Activated naive CD4-positive, alpha-beta T cell treated with anti-CD3 and anti-CD28 coated beads for 36 hours (primary cell): ENCODE data around the gene DGKG. TPM values are rescaled to one million over a fixed set of nuclear protein-coding genes. Genes with fewer than 3 reads are reported as not detected.

Source experiments
- CTCF ChIA-PET: fragments of 350-600 bp; sonication (Branson Sonifier 250); formaldehyde crosslinking; loops from one replicate; lab custom pipeline; 2021; ENCODE audit warnings: antibody characterized with exemption; lab: Charles Lee
- DNase-seq: peaks from one replicate; pipeline ENCODE4 v3.0.0-alpha.2; 2020
- H3K27ac Mint-ChIP-seq: one replicate; pipeline ENCODE4 v1.8.0; 2021; ENCODE audit warnings: mild to moderate bottlenecking, mixed read lengths
- H3K27me3 Mint-ChIP-seq: one replicate; pipeline ENCODE4 v1.8.0; 2021; ENCODE audit warnings: low read depth, mixed read lengths
- H3K36me3 Mint-ChIP-seq: one replicate; pipeline ENCODE4 v1.8.0; 2021; ENCODE audit warnings: low read depth, mixed read lengths
- H3K4me1 Mint-ChIP-seq: one replicate; pipeline ENCODE4 v1.8.0; 2021; ENCODE audit warnings: low read depth, mixed read lengths
- H3K4me3 Mint-ChIP-seq: one replicate; pipeline ENCODE4 v1.8.0; 2021; ENCODE audit warnings: mild to moderate bottlenecking, moderate library complexity, mixed read lengths
- H3K9me3 Mint-ChIP-seq: one replicate; pipeline ENCODE4 v1.8.0; 2021; ENCODE audit warnings: mixed read lengths
- intact Hi-C: fragments of 100-400 bp; cut with micrococcal nuclease; formaldehyde crosslinking; loops from one replicate; pipeline ENCODE4 v1.15.1; 2023
- total RNA-seq, 2 experiments: library from RNA; stranded (reverse); gene quantifications; one replicate each; pipeline ENCODE4 v1.2.3, GENCODE V29; 2021

DGKG gene
- total RNA-seq, 2 experiments from 2014 or later: 0.25 to 0.98 TPM

DNA sequence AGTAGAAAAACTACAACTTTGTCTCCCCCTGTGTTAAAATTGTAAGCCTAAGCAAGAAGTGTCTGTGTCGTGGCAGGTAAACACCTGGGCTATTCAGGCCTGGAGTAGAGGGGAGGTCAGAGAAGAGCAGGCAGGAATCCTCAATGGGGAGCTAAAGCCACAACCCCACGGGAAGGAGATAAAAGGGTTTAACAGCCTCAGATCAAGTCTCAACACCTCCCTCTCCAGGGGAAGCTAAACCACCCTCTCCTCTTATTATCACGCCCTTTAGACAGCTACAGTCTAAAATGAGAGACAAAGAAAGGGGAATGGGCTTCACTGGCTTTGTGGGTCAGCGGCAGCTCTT is 264.7 kb downstream of the DGKG start:
- intact Hi-C loops: no loop called here
- Mint-ChIP-seq H3K36me3 (no peaks in the 10 kb centered on the region), H3K4me3 (no peak overlapping the region), H3K4me1 (peaks cover 9% of the 10 kb centered on the region), H3K9me3 (no peaks in the 10 kb centered on the region), H3K27ac (no peak overlapping the region), H3K27me3 (peaks cover 62% of the 10 kb centered on the region)
- DNase-seq: no peak
- CTCF ChIA-PET: interaction anchor here (1.4 kb wide), 1 partner anchor 443 kb away, joined by 4 read pairs; no protein-coding TSS in a partner anchor

Other genes starting within 250 kb of the DGKG start
- gene CRYGS, start 182.1 kb upstream of the DGKG start, total RNA-seq: 1 to 10 TPM; 1.5 to 1.8 TPM
- gene TBCCD1, start 205.1 kb upstream of the DGKG start, total RNA-seq: 10 to 100 TPM in 1 of 2 experiments, 1 to 10 TPM in 1; 9.0 to 10.7 TPM
- gene DNAJB11, start 208.5 kb upstream of the DGKG start, total RNA-seq: 10 to 100 TPM; 30.0 to 30.5 TPM